NK-92 (cell line): ENCODE results near the gene SLC4A1.
"Not testable (repeated sequence)": the region's sequence is repeated elsewhere in the genome, so short reads cannot be mapped to it uniquely, and the experiment has no call there.

Experiments used
- DNase-seq: peaks from one replicate; lab custom pipeline; 2025; ENCODE audit not compliant: unreplicated experiment; lab: John Stamatoyannopoulos, UW

Gene SLC4A1

GRCh38 chr17:44257815-44258760 is 9.8 kb downstream of the SLC4A1 start:
- no peak for DNase-seq

- DNase-seq, result no peak
These were observed 11.3 kb downstream of the SLC4A1 start for GRCh38 chr17:44256671-44257070.

- no peak for DNase-seq
These were observed 12.0 kb downstream of the SLC4A1 start for GRCh38 chr17:44255915-44256314.

- no peak for DNase-seq
These were observed 13.4 kb downstream of the SLC4A1 start for GRCh38 chr17:44254361-44255095.

- no peak for DNase-seq
These were observed 14.9 kb downstream of the SLC4A1 start for GRCh38 chr17:44253006-44253405.

GRCh38 chr17:44251062-44251461 is 16.9 kb downstream of the SLC4A1 start:
- no peak for DNase-seq

- DNase-seq, result no peak
These were observed 18.3 kb downstream of the SLC4A1 start for GRCh38 chr17:44249501-44250246.

- no peak for DNase-seq
These were observed 19.8 kb downstream of the SLC4A1 start for GRCh38 chr17:44247876-44248736.

- no peak for DNase-seq
These were observed 20.5 kb downstream of the SLC4A1 start for GRCh38 chr17:44247440-44247841.

GRCh38 chr17:44241106-44241624 is 26.8 kb downstream of the SLC4A1 start:
- DNase-seq, result no peak

- not testable (repeated sequence) for DNase-seq
These were observed 30.0 kb downstream of the SLC4A1 start for GRCh38 chr17:44237886-44238285.

- no peak for DNase-seq
These were observed 31.4 kb downstream of the SLC4A1 start for GRCh38 chr17:44236444-44236991.

- no peak for DNase-seq
These were observed 32.4 kb downstream of the SLC4A1 start for GRCh38 chr17:44235583-44235936.

- no peak for DNase-seq
These were observed 34.4 kb downstream of the SLC4A1 start for GRCh38 chr17:44233582-44233981.

- no peak for DNase-seq
These were observed 35.9 kb downstream of the SLC4A1 start for GRCh38 chr17:44232061-44232460.

GRCh38 chr17:44230140-44230539 is 37.8 kb downstream of the SLC4A1 start:
- no peak for DNase-seq

GRCh38 chr17:44229090-44229489 is 38.8 kb downstream of the SLC4A1 start:
- no peak for DNase-seq

- DNase-seq, result no peak
These were observed 44.3 kb downstream of the SLC4A1 start for GRCh38 chr17:44223541-44224071.

- DNase-seq, result no peak
These were observed 45.6 kb downstream of the SLC4A1 start for GRCh38 chr17:44222112-44222869.
